ENCODE measurements around the gene ATP5F1B.
"Not testable (repeated sequence)": the region's sequence is repeated elsewhere in the genome, so short reads cannot be mapped to it uniquely, and the experiment has no call there.

ATP5F1B gene

DNA sequence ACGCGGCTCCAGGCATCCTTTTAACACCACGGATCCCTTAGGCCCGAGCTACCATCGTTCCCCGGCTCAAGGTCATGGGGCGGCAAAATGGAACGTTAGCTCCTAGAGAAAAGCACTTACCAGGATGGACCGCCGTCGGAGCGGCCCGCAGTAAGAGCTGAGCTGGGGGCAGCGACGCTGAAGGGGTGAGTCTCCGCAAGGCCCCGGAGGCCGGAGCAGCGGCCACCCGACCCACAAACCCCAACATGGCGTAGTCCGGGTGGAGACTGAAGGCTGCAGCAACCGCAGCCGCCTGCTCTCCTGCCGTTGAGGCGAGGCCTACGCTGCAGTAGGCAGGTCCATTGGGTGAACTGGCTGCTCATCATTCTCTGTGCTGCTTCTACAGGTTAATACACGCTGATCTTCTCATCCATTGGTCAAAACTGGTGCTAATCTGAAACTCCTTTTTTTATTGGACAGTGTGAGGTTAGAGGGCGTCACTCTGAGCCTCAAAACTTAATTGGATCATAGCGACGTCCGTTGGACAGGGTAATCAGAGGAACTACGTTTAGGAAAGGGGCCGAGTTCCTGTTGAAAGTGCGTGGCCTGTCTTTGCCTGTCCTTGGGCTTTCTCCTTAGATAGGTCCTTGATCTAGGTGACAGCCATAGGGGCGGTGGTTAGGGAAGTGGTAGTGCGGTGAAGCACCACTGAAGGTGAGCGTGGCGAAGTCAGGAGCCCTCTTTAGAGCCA is at the start of gene ATP5F1B:
Gene ATP5F1B (minus strand): TSS at position 268 of the 730 bp plus-strand sequence. CDS start 21 bp downstream, at position 247.
- peak; percentile 100 for DNase-seq (ENCODE audit: low read depth)

DNA sequence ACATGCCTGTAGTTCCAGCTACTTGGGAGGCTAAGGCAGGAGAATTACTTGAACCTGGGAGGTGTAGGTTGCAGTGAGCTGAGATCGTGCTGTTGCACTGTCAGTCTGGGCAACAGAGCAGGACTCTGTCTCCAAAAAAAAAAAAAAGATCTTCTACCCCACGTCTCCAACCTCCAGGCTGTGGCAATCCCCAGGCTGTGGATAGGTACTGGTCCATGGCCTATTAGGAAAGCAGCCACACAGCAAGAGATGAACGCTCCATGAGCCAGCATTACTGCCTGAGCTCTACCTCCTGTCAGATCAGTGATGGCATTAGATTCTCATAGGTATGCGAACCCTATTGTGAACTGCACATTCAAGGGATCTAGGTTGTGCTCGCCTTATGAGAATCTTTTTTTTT is 48.4 kb upstream of the ATP5F1B start:
- DNase-seq (ENCODE audit: low read depth): no peak

DNA sequence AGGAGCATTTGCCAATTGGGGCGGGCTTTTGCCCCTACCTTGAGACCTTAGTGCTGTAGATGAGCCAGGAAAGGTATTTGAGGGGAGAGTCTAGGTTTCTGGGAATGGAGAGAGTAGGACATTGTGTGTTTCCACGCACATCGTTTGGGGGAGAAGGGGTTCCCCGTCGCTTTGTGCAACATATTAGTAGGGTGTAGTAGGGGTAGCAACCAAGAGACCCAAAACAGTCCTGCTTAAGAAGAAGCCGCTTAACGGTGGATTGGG is 43.0 kb upstream of the ATP5F1B start:
- no peak for DNase-seq (ENCODE audit: low read depth)

DNA sequence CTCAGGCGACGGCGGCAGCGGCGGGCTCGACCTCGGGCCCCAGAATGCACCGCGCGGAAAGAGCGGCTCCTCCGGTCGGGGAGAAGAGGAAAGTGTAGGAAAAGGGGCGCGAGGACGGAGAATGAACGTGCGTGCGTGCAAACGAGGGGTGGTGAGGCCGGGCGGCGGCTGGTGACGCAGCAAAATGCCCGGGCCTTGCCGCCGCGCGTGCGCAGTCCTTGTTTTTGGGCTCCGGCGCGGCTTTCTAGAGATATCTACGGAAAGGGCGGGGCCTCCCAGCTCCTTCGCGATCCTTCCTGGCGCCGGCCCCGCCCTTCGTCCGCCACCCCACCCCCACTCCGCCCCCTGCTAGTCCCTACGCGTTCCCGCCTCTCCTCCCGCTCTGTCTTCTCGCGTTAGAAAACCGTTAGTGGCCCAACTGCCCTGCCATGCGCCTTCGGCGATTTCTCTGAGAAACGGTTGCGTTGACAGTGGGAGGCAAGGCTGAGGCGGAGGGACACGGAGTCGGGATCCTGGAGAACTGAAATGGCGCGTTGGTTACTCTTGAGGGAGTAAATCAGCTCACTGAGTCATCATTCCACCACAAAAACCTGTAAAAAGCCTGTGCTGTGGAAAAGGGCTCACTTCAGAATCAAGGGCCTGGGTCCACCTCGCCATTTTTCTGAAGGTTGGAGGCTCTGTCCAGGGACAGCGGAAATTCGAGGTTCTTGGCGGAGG is 42.5 kb upstream of the ATP5F1B start, which contains the start of gene PTGES3:
Gene PTGES3 (minus strand): TSS at position 156 of the 717 bp plus-strand sequence. CDS start 285 bp downstream, outside the sequence.
- peak; percentile 97 for DNase-seq (ENCODE audit: low read depth)

DNA sequence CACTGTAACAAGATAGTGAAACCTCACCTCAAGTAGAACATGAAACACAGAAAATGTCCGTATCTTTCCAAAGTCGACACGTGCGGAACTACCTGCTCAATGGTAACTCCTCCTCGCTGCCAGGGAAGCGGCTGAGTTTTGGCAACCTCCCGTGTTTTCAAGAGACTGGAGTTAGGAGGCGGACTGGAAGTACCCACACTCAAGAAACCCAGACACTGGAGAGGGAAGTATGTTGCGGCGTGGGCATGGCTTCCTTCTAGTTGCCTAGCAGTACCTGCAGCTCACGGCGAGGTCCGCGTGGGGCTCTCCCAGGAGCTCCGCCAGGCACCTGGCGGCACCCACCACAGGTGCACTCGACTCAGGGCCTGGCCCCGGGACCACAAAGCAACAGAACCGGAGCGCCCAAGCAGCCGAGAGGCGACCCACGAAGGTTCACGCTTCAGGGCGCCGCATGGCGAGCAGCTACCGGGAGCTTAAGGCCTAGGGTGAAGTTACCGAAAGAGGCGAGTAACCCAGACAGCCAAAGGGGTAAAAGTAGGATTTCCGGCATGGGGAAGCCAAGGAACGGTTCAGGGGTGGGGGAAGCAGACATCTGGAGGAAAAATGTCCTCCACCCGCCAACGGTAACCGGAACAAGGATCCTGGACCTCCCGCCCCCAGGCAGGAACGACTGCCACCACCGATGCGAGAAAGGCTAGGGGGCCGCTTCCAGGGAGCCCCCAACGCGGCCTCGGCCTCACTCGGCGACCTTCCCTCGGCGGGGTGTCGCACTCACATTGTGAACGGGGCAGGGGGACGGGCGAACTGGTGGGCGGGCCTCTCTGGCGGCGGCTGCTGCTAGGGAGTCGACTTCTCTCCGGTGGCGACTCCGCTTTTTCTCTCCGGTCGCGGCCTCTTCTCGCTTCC is 41.7 kb upstream of the ATP5F1B start:
- DNase-seq (ENCODE audit: low read depth): peak; percentile 34

DNA sequence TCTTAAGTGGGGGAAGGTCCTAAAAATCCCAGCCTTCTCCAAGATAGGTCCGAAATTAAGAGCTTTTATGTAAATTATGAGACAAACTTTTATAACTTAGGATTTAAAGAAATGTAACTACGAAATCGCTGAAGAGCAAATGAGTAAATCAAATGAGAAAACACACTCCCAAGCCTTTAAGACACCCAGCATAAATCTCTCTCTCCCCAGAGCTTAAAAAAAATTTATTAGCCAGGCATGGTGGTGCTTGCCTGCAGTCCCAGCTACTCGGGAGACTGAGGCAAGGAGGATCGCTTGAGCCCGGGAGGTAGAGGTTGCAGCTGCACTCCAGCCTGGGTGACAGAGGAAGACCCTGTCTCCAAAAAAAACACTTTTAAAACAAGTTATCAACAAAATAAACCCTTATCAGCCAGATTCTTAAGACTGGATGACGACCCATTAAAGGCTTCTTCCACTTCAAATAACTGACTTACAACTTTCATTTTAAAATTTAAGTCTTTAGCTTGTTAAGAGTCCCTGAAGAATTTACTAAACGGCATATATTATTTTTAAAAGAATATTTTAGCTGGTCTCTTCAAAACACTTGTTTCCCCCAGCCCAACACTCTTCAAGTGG is 39.1 kb upstream of the ATP5F1B start:
- DNase-seq (ENCODE audit: low read depth): no peak

DNA sequence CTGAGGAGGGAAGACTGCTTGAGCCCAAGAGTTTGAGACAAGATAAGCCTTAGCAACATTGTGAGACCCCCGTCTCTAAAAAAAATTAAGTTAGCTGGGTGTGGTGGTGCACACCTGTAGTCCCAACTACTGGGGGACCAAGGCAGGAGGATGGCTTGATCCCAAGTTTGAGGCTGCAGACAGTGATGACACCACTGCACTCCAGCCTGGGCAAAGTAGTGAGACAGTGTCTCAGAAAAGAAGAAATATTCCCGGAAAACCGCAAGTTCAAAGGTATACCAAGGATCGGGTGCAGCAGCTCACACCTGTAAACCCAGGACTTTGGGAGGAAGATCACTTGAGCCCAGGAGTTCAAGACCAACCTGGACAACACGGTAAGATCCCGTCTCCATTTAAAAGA is 36.5 kb upstream of the ATP5F1B start:
- DNase-seq (ENCODE audit: low read depth): no peak

DNA sequence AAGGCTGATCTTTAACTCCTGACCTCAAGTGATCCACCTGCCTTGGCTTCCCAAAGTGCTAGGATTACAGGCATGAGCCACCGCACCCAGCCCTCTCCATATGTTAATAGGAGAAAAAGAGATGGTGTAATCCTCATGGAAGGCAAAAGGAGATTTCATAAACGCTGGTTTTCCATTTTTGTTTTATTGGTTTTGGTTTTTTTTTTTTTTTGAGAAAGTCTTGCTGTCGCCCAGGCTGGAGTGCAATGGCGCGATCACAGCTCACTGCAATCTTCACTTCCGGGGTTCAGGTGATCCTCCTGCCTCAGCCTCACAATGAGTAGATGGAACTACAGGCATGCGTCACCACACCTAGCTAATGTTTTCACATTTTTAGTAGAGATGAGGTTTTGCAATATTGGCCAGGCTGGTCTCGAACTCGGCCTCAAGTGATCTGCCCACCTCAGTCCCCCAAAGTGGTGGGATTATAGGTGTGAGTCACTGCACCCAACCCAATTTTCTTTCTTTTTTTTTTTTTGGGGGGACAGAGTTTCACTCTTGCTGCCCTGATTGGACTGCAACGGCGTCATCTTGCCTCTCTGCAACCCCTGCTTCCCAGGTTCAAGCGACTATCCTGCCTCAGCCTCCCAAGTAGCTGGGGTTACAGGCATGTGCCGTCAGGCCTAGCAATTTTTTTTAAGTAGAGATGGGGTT is 34.2 kb upstream of the ATP5F1B start:
- DNase-seq (ENCODE audit: low read depth): no peak

DNA sequence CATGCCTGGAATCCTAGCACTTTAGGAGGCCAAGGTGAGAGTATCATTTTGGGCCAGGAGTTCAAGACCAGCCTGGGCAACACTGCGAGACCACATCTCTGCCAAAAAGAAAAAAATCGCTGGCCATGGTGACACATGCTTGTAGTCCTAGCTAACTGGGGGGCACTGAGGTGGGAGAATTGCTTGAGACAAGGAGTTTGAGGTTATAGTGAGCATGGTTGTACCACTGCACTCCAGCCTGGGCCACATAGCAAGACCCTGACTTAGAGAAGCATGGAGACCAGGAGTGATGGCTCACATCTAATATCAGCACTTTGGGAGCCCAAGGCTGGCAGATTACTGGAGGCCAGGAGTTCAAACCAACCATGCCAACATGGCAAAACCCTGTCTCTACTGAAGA is 33.1 kb upstream of the ATP5F1B start:
- DNase-seq (ENCODE audit: low read depth): no peak

DNA sequence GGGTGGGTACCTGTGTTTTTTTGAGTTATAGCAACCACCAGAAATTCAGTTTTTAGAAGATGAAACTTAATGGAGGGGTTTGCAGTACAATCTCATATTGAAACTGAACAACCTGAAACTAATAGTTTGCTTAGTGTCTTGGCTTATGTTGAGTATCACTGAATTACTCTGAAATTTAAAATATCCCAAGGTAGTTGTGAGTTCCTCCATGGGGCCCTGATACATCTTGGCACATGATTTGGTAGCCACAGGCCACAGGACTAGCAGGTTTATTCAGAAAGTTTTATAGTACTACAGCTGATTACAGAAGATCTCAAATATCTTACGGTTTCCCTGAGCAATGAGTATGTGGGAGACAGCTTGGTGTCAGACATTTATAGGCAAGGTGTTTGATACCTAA is 31.9 kb upstream of the ATP5F1B start:
- no peak for DNase-seq (ENCODE audit: low read depth)

DNA sequence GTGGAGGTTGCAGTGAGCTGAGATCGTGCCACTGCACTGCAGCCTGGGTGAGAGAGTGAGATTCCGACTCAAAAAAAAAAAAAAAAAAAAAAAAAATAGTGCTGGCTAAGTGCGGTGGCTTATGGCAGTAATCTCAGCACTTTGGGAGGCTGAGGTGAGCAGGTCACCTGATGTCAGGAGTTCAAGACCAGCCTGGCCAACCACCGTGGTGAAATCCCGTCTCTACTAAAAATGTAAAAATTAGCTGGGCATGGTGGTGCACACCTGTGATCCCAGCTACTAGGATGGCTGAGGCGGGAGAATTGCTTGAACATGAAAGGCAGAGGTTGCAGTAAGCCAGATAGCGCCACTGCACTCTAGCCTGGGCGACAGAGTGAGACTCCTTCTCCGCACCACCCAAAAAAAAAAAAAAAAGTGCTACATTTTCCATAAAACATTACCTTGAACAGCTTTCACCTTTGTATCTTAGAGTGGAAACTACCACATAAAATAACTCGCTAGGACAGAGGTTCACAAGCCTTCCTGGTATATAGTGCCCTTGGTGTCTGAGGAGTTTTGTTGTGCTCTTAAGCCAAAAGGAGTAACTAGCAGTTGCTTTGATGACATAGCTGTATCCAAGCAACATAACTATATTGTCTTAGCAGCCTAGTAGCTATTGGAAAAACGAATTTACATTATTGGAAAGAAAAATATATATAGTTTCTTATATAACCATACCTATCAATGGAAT is 31.2 kb upstream of the ATP5F1B start:
- no peak for DNase-seq (ENCODE audit: low read depth)

DNA sequence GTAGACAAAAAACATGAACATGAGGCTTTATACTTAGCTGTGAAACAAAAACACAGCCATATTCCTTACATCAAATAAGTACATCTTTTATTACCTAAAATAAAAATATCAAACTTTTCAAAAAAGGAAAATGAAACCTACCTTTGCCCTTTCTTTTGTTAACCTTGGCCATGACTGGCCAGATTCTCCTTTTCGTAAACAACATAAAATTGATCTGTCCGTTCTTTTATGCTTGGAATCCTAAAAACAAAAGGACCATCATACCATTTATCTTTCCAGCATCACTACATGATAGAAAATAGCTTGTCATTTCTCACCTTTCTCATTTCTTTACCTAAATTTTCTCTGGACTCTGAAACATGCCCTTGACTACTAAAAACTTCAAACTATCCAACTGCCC is 25.8 kb upstream of the ATP5F1B start:
- DNase-seq (ENCODE audit: low read depth): no peak

DNA sequence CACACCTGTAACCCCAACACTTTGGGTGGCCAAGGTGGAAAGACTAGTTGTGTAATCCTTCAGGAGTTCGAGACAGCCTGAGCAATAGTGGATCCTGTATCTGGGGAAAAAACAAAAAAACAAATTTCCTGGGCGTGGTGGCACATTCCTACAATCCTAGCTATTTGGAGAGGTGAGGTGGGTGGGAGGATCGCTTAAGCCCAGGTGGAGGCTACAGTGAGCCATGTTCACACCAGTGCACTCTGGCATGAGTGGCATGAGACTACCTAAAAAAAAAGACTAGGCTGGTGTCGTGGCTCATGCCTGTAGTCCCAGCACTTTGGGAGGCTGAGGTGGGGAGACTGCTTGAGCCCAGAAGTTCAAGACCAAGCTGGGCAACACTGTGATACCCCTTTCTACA is 25.1 kb upstream of the ATP5F1B start:
- DNase-seq (ENCODE audit: low read depth): no peak

DNA sequence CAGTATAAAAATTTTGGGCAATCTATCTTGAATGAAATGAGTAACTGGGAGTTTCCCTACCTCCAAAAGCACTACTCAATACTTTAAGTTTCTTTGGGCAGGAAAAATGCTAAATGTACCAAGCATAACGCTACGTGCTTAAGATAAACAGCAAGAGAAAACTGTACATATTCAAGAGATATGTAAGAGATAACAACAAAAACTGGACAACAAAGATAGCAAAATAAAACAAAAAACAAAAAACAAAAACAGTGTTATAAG is 22.3 kb upstream of the ATP5F1B start:
- DNase-seq (ENCODE audit: low read depth): no peak

DNA sequence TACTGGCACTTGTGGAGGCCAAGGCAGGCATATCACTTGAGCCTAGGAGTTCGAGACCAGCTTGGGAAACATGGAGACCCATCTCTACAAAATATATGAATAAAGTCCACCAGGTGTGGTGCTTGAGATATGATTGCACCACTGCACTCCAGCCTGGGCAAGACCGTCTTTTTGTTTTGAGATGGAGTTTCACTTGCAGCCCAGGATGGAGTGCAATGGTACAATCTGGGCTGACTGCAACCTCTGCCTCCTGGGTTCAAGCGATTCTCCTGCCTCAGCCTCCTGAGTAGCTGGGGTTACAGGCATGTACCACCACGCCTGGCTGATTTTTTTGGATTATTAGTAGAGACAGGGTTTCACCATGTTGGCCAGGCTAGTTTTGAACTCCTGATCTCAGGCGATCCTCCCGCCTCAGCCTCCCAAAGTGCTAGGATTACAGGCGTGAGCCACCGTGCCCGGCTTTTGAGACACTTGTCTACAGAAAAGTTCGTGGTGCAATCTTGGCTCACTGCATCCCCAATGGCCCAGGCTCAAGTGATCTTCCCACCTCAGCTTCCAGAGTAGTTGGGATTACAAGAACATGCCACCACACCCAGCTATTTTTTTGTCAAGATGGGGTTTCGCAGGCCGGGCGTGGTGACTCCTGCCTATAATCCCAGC is 16.3 kb upstream of the ATP5F1B start:
- DNase-seq (ENCODE audit: low read depth): no peak

DNA sequence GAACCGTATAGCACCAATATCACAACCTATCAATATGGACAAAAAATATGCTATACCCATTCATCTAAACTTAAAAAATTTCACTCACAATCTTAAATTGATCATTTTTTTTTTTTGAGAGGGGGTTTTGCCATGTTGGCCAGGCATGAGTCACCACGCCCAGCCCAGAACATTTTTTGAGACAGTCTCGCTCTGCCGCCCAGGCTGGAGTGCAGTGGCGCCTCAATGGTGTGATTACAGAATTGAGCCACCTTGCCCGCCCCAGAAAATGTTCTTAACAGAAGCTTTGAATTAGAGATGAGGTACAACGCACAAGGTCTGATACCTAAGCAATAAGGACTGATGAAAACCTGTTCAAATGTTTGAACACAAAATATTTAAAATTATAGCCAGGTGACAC is 15.8 kb upstream of the ATP5F1B start:
- no peak for DNase-seq (ENCODE audit: low read depth)

DNA sequence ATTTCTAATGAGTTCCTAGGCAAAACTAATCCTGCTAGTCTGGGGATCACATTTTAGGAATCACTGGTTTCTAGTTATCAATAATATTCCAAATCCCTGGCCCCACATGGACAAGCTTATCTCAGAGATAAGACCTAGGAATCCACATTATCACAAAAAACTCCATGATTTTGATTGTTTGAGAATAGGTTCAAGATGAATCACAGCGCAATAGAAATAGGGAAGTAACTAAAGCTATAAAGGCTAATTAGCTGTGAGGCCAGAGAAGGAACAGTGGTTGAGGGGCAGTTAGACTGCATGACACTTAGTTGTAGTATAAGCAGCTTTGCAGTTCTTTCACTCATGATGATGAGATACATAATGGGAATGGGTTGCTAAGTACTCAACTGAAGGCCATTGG is 13.1 kb upstream of the ATP5F1B start:
- DNase-seq (ENCODE audit: low read depth): no peak

DNA sequence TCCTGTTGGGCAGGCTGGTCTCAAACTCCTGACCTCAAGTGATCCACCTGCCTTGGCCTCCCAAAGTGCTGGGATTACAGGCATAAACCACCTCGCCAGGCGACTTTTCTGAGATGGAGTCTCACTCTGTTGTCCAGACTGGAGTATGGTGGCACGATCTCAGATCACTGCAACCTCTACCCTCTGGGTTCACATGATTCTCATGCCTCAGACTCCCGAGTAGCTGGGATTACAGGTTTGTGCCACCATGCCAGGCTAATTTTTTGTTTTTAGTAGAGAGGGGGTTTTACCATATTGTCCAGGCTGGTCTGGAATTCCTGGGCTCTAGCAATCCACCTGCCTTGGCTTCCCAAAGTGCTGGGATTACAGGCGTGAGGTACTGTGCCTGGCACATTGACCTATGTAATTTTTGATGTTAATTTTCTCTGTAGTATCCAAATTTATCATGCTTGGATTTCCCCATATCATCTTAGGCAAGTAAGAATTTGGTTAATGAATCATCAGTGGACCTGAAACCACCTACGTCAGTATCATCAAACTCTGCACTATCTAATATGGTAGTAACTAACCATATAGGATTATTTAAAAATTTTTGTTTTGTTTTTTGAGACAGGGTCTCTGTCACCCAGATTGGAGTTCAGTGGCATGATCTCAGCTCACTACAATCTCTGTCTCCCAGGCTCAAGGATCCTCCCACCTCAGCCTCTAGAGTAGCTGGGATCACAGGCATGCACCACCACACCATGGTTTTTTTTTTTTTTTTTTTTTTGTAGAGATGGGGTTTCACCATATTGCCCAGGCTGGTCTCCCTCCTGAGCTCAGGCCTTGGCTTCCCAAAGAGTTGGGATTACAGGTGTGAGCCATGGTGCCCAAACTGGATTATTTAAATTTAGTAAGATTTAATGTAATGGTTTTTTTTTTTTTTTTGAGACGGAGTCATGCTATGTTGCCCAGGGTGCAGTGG is 11.9 kb upstream of the ATP5F1B start:
- DNase-seq (ENCODE audit: low read depth): no peak

DNA sequence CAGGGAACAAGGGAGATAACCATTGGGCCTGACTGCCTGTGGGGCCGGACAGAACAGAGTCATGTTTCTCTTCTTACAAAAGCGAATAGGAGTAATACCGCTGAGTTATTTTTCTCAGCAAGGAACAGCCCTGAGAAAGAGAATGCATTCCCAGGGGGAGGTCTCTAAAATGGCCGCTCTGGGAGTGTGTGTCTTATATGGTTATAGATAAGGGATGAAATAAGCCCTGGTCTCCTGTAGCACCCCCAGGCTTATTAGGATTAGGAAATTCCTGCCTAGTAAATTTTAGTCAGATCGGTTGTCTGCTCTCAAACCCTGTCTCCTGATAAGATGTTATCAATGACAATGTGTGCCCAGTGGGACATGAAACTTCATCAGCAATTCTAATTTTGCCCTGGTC is 8.0 kb upstream of the ATP5F1B start:
- not testable (repeated sequence) for DNase-seq (ENCODE audit: low read depth)

DNA sequence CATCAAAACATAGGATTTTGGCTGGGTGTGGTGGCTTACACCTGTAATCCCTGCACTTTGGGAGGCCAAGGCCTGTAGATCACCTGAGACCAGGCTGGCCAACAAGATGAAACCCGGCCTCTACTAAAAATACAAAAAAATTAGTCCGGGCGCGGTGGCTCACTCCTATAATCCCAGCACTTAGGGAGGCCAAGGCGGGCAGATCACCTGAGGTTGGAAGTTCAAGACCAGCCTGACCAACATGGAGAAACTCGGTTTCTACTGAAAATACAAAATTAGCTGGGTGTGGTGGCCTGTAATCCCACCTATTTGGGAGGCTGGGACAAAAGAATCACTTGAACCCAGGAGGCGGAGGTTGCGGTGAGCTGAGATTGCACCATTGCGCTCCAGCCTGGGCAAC is 2.2 kb upstream of the ATP5F1B start:
- DNase-seq (ENCODE audit: low read depth): not testable (repeated sequence)
